ENCODE data around the gene TRABD2B.

The TRABD2B gene

GRCh38 chr1:47903723-47904122, 93.5 kb downstream of the TRABD2B start:
- DNase-seq = no peak

GRCh38 chr1:47901001-47901575, 96.1 kb downstream of the TRABD2B start:
- no peak for DNase-seq

GRCh38 chr1:47898133-47898845, 98.9 kb downstream of the TRABD2B start:
- no peak for DNase-seq

GRCh38 chr1:47895279-47896125, 101.7 kb downstream of the TRABD2B start:
- DNase-seq = no peak

- no peak for DNase-seq
These were observed 102.5 kb downstream of the TRABD2B start for GRCh38 chr1:47894410-47895278.

GRCh38 chr1:47893412-47893811, 103.8 kb downstream of the TRABD2B start:
- DNase-seq = no peak

GRCh38 chr1:47890779-47891178, 106.4 kb downstream of the TRABD2B start:
- DNase-seq = no peak

- DNase-seq = no peak
These were observed 108.9 kb downstream of the TRABD2B start for GRCh38 chr1:47888294-47888629.

GRCh38 chr1:47887475-47888293, 109.5 kb downstream of the TRABD2B start:
- DNase-seq = no peak

GRCh38 chr1:47887060-47887459, 110.1 kb downstream of the TRABD2B start:
- no peak for DNase-seq

GRCh38 chr1:47886141-47886540, 111.0 kb downstream of the TRABD2B start:
- no peak for DNase-seq

GRCh38 chr1:47885062-47885830, 111.9 kb downstream of the TRABD2B start:
- DNase-seq = no peak

GRCh38 chr1:47883963-47884362, 113.2 kb downstream of the TRABD2B start:
- no peak for DNase-seq

GRCh38 chr1:47881505-47882442, 115.4 kb downstream of the TRABD2B start:
- peak; percentile 88 for DNase-seq

GRCh38 chr1:47876587-47876963, 120.6 kb downstream of the TRABD2B start:
- no peak for DNase-seq

GRCh38 chr1:47875831-47876586, 121.2 kb downstream of the TRABD2B start:
- no peak for DNase-seq

GRCh38 chr1:47875036-47875435, 122.1 kb downstream of the TRABD2B start:
- DNase-seq = no peak

- DNase-seq = no peak
These were observed 123.8 kb downstream of the TRABD2B start for GRCh38 chr1:47873337-47873736.

GRCh38 chr1:47872886-47873285, 124.3 kb downstream of the TRABD2B start:
- no peak for DNase-seq

Measured in NCI-H526 treated with DMSO at 0.1 percent for 48 hours (cell line).